ENCODE data around the gene CCL17.

DNA sequence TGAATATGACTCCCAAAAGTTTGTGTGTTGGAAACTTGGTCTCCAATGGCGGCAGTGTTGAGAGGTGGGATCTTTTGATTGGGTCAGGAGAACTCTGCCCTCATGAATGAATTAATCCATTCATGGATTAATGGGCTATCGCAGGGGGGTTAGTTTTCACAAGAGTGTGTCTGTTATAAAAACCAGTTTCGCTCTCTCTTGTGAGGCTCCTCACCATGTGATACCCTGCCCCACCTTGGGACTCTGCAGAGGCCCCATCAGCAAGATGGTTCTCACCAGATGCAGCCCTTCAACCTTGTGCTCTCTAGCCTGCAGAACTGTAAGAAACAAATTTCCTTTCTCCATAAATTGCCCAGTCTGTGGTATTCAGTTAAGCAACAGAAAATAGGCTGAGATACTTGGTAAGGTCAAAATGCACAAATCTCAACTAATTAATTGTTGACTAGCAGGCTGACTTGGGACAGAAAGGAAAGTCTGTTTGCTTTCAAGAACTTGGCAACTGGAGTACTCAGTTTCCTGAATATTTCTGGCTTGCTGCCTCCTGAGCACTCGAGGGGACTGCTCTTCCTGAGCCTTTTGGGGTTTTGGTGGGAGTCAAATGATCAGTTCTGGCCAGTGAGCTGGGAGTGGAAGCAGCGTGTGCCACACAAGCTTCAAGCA, 13.8 kb upstream of the CCL17 start:
- TF ChIP-seq, protein P1, sequence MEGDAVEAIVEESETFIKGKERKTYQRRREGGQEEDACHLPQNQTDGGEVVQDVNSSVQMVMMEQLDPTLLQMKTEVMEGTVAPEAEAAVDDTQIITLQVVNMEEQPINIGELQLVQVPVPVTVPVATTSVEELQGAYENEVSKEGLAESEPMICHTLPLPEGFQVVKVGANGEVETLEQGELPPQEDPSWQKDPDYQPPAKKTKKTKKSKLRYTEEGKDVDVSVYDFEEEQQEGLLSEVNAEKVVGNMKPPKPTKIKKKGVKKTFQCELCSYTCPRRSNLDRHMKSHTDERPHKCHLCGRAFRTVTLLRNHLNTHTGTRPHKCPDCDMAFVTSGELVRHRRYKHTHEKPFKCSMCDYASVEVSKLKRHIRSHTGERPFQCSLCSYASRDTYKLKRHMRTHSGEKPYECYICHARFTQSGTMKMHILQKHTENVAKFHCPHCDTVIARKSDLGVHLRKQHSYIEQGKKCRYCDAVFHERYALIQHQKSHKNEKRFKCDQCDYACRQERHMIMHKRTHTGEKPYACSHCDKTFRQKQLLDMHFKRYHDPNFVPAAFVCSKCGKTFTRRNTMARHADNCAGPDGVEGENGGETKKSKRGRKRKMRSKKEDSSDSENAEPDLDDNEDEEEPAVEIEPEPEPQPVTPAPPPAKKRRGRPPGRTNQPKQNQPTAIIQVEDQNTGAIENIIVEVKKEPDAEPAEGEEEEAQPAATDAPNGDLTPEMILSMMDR (IDR thresholded peaks at IDR 0.05), result no peak
- no peak for TF ChIP-seq POLR2A (IDR thresholded peaks at IDR 0.05)
